ENCODE data around the gene ARID1A.

Gene ARID1A

GRCh38 chr1:26710811-26711210, 15.0 kb downstream of the ARID1A start:
- TF ChIP-seq CTCF (conservative IDR thresholded peaks at IDR 0.05): no peak

GRCh38 chr1:26711777-26712176, 16.0 kb downstream of the ARID1A start:
- no peak overlapping the region for H3K27ac ChIP-seq
- no peak for TF ChIP-seq CTCF (conservative IDR thresholded peaks at IDR 0.05)

More at GRCh38 chr1:26710811-26711210, 15.0 kb downstream of the ARID1A start:
- H3K27ac ChIP-seq: no peak overlapping the region

DNA sequence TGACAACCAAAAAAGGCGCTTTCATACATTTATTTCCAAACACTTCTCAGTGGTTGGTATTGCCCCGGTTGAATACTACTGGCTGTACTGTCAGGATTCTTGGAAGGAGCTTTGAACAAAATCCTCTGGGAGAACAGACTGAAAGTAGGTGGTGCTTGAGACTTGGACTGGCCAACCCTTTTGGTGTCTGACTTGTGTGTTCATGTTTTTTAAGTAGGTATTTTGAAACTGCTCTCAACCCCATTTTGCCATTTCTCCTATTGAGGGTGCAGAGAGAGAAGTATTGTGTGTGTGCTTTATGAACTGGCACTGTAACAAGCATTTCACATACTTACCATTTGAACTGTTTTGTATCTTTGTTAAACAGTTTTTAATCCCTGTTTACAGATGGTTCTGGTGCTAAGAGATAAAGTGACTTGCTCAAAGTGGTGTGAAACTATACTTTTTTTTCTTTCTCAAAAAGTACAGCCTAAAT, 21.2 kb downstream of the ARID1A start:
- TF ChIP-seq CTCF (conservative IDR thresholded peaks at IDR 0.05): no peak
- no peak overlapping the region for H3K27ac ChIP-seq

GRCh38 chr1:26719205-26719604, 23.4 kb downstream of the ARID1A start:
- H3K27ac ChIP-seq: peak overlapping the region; percentile 43
- TF ChIP-seq CTCF (conservative IDR thresholded peaks at IDR 0.05): 0 out of 2 replicates have a peak, but pooled peaks have one; percentile 25

DNA sequence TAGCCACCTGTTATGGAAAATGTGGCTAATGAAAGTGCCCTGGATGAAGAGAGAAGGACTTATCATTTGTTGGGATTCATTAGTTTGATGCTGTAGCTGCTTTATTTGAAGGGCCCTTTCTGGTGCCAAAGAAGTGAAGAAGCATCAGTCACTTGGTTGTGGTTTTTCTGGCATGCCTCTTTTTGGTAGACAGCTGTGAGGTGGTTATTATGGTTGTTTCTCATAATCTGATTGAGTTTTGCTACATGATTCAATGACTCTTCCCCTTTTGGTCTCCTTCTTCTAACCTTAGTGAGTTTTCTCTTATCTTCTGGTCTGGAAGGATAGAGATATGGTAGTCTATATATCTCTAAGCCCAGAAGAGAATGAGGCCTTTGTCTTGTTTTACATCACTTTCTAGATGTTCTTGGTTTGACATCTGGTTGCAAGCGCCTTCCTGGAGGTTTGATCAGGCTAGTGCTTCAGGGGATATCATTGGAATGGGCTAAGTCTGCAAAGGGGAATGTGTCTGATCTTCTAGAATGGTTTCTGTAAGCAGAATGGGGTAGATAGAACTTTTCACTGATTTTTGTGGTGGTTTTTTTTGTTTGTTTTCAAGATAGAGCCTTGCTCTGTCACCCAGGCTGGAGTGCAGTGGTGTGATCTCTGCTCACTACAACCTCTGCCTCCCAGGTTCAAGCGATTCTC, 26.0 kb downstream of the ARID1A start:
- no peak overlapping the region for H3K27ac ChIP-seq
- TF ChIP-seq CTCF (conservative IDR thresholded peaks at IDR 0.05): no peak

- no peak for TF ChIP-seq CTCF (conservative IDR thresholded peaks at IDR 0.05)
- H3K27ac ChIP-seq: peak overlapping the region; percentile 34; the same call in 1 of the 2 replicates
Observed at GRCh38 chr1:26723013-26723991, 27.5 kb downstream of the ARID1A start.

GRCh38 chr1:26724118-26724517, 28.3 kb downstream of the ARID1A start:
- no peak for TF ChIP-seq CTCF (conservative IDR thresholded peaks at IDR 0.05)
- H3K27ac ChIP-seq: no peak overlapping the region; the same call in 1 of the 2 replicates
